Smooth muscle cell of the brain vasculature (primary cell): Measurements from ENCODE around the gene AFAP1.

Experiments used
- DNase-seq: peaks from one replicate; pipeline ENCODE4 v3.0.0-alpha.2; 2012; ENCODE audit warnings: low read depth, low spot score

AFAP1 gene

DNA sequence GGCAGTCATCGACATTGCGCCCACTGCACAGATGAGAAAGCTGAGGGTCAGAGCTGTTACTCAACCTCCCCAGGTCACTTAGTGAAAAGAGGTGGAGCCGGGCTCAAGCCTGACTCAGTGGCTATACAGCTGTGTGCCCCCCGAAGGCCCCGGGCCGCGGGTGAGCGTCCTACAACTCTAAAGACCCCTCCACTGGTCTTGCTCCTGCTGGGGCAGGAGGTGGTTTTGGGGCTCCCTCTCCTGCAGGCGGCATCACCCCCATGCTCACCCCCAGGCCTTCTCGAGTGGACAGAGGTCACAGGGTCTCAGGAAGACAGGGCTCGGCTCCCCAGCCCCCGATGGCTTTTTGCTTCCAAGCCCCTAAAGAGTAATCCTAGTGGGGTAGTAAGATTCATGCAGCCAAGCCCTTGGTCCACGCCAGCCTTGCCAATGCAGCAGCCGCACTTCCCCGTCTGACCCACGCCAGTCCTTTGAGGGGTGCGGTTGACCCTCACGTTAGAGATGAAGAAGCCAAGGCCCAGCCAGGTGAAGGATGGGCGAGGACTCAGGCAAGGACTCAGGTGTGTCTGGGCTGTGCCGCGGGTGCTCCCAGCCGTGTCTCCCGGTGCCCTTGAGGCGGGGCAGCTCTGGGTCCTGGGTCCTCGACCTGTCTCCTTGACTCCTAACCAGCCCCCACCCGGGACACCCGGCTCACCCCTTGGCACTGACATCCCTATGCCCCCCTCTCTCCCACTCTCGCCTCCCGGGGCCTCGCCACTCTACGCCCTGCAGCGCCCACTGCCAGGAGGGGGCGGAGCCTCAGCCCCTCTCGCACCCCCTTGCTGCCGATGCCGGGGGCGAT, 200.4 kb downstream of the AFAP1 start:
- DNase-seq = no peak

DNA sequence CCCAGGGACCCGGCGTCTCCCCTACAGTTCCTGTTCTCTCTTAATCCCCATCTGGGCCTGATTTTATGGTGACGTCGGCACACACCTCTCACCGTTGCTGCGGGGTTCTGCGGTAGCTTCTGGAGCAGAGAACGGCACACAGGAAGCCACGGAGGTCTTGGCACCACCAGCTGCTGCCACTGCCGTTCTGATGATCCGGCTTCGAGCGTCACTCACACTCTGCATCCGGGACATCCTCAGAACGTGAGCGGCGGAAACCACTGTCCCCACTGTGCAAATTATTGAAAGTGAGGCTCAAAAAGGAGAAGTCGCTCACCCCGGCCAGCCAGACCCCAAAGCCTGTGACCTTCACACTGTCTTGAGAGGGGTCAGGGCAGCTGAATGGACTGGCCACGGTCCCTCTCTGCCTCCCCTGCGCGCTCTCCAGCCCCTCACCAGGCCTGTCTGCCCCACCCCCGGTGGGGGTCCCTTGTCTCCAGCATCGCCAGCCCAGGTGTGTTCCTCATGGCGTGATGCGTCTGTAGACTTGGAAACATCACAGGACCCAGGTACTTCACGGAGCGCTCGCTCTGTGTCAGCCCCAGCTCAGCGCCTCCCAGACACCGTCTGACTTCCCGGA, 201.1 kb downstream of the AFAP1 start:
- DNase-seq = no peak

DNA sequence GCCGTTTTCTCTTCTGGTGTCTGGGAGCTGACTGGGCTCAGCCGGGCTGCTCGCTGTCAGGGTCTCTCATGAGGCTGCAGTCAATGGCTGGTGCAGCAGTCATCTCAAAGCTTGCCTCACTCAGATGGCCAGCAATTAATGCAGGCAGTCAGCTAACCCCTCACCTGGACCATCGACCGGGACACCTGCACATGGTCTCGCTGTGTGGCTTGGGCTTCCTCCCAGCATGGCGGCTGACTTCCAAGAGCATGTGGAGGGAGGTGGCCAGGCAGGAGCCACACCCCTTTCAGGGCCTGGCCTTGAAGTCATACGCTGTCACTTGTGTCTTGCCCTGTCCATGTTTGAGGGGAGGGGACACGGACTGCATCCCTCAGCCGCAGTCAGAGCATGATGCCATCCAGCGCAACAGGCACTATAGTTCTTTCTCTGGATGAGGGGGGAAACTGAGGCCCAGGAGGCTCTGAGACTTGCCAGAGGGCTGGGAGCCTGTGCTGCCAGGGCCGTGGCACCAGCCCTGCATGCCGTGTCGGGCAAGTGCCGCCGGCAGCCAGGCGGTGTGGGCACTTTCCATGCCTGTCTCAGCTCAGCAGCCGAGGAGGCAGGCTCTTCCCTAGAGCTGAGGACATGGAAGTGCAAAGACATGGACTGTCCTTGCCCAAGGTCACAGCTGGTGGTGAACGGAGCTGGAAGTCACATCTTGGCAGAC, 201.8 kb downstream of the AFAP1 start:
- no peak for DNase-seq

DNA sequence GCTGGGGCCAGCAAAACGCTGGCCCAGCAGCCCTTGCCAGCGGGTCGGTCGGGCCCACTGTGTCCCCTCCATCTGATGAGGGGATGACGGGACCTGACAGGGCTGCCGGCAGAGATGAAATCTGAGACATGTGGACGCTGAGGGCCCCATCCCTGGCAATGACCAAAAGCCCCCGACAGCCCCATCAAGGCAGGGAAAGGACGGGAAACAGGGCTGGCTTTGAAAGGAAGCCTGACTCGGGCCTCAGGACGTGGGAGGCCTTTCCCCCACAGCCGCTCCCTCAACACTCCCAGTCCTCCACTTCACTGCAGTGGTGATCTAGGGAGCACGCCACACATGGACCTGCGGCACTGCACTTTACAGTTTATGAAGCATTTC, 202.4 kb downstream of the AFAP1 start:
- DNase-seq = no peak

DNA sequence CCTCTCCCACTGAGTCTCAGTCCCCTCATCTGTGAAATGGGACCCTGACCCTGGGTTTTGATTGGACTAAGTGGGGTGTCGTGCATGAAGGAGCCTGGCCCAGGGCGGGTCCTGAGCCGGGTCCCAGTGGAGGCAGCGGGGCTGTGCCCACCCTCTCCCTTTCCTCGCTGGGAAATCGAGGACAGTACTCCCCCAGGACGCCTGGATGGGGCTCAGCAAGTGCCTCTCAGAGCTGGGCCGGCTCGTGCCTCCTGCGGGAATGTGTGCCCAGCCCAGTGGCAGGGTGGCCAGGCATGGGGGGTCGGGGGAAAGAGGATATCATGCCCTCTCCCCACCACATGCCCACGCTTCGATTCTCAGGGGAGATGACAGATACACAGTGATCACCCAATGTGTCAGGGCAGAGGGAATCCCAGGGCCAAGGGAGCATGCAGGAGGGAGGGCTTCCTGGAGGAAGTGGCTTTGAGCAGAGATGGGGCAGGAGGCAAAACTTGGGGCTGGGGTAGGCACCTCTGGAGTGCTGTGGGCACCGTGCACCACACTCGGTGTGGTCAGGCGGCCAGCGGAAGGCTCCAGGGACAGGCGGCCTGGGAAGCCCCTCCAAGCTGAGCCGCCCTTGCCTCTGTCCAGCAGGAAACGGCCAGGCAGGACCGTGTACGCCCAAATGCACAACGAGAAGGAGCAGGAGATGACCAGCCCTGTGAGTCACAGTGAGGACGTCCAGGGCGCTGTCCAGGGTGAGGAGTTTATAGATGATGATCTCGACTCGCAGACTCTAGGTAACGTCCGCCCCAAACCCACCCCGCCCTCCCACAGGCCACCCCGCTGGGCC, 203.0 kb downstream of the AFAP1 start:
- no peak for DNase-seq

DNA sequence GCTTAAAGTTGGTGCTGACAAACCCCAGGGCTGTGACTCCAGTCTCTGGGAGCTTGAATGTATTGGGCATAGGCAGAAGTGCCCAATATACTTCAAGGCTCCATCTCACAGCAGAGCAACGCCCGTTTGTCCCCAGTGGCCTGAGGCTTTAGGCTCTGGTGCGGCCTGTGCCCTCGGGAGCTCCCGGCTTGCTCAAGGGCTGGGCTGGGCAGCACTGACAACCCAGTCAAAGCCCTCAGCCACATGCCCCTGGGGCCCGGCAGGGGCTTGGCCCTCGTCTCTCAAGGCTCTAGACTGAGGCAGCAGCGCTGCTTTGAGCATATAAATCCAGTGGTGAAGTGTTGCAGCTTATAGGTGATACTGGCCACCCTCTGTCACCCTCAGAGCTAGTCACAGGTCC, 203.7 kb downstream of the AFAP1 start:
- DNase-seq = no peak

DNA sequence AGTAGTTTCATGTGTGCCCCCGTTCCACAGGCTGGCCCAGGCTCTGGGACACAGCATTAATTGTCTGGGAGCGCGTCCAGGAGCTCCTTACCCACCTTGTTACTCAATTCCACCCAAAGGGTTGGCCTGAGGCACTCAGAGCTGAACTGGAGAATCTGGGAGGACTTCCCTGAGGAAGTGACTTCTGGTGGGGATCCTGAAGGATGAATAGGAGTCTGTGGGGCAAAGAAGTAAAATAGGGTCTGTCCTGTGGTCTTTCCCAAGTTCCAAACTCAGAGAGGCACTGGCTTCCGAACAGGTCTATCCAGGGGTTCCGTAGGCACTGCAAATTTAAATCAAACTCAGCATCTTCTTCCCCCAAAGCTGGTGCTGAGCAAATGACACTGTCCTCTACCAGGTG, 204.3 kb downstream of the AFAP1 start:
- DNase-seq = no peak

DNA sequence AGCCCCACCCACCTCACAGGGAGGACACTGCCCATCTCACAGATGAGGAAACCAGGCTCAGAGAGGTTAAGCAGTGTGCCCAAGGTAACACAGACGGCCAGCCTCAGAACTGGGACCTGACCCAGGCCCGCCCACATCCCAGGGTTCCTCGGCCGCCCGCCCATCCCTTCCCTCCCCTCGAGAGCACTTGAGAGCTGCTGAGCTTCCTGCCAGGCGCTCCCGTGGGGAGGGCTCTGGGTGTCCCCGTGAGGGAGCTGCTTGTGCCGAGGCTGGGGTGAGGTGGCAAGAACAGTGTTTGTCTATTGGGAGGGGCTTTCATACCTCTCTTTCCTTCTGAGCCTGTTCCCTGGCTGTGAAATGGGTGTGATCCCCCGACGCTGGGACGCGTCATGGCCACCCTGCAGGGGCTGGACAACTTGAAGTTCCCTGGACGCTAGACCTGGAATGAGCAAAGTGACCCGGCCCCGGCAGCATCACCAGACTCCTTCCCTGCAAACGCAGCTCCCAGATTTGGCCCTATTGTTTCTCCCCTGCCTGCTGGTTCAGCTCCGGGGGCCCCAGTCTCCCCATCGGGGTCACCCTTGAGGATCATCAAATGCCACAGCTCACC, 204.9 kb downstream of the AFAP1 start:
- DNase-seq = no peak

DNA sequence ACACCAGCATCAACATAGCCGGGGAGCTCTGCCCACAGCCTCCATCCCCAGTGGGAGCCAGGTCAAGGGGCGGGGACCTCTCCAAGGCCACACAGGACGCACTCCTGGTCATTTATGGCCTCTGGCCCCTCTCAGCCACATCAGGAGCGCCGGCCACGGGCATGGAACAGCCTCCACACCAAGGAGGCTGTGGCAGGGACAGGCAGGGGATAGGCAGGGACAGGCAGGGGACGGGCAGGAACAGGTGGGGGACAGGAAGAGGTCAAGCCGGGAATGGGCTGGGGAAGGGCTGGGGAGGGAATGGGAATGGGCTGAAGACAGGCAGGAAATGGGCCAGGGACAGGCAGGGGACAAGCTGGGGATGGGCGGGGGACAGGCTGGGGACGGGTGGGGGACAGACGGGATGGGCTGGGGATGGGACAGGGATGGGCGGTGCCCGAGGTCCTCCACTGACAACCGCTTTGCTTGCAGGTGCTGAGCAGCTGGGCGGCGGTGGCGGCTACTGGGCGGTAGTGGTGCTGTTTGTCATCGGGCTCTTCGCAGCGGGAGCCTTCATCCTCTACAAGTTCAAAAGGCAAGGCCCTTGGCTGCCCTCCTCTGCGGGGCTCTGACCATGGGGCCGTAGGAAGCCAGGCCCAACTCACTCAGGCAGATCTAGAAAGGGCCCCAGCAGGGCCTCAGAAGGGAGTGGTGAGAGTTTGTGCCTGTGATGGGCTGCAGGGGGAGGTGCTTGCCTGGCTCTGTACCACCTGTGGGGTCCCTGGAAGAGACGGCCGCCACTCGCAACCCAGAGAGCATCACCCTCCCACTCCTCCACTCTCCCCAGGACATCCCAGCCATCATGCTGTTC, 205.6 kb downstream of the AFAP1 start:
- DNase-seq = no peak

DNA sequence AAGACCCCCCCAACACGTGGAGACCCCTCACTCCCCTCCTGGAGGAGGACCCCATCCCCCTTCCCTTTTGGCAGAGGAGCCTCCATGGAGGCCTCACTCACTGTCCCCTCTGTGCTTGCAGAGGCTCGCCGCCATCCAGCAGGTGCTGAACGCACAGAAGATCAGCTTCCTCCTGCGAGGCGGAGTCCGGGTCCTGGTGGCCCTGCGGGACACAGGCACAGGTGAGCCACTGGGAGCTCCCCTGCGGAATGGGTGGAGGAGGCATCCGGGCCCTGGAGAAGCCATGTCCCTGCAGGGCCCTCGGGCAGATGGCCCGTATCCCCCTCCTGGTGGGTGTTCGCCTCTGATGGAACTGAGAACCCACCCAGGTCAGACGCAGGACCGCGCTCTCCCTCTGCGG, 206.5 kb downstream of the AFAP1 start:
- DNase-seq = no peak

DNA sequence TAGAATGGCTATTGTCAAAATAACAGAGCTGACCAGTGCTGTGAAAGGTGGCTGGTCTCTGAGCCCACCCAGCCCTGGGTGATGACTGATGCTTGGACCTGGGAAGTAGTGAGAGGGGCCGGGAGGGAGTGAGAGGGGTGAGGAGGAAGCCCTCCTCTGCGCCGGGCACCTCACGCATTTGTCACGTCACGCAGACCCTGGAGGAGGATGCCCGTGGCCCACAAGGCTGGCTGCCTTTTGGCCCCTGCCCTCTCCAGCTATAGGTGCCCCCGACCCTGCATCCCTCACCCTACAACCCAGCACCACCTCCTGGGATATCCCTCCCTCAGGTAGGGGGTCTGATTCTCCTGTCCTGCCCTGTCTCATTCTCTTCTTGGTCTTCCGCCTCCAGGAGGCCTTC, 207.4 kb downstream of the AFAP1 start:
- DNase-seq = no peak

DNA sequence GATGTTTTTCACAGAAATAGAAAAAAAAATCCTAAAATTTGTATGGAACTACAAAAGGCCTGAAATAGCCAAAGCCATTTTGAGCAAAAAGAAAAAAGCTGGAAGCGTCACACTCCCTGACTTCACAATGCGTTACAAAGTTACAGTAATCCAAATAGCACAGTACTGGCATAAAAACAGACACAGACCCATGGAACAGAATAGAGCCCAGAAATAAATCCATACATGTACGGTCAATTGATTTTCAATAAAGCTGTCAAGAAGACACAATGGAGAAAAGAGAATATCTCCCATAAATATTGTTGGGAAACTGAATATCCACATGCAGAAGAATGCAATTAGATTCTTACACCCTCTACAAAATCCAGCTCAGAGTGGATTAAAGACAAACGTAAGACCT, 208.2 kb downstream of the AFAP1 start:
- no peak for DNase-seq

DNA sequence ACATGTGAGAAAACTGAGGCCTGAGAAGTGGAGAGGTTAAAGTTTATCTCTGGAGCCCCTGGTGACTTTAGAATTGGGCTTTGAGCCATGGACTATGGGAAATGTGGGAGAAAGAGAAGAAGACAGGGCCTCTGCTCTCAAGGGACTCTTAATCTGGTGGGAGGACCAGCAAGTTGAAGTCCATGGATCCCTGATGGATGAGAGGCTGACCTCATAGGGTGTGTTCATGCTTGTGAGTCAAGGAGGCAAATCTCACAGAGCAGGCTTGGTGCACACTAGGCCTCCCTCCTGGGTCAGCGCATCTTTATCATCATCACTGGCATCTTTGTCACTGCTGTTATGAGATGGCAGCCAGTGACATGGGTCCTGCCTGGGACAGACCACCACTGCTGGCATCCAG, 211.9 kb downstream of the AFAP1 start:
- DNase-seq = no peak

DNA sequence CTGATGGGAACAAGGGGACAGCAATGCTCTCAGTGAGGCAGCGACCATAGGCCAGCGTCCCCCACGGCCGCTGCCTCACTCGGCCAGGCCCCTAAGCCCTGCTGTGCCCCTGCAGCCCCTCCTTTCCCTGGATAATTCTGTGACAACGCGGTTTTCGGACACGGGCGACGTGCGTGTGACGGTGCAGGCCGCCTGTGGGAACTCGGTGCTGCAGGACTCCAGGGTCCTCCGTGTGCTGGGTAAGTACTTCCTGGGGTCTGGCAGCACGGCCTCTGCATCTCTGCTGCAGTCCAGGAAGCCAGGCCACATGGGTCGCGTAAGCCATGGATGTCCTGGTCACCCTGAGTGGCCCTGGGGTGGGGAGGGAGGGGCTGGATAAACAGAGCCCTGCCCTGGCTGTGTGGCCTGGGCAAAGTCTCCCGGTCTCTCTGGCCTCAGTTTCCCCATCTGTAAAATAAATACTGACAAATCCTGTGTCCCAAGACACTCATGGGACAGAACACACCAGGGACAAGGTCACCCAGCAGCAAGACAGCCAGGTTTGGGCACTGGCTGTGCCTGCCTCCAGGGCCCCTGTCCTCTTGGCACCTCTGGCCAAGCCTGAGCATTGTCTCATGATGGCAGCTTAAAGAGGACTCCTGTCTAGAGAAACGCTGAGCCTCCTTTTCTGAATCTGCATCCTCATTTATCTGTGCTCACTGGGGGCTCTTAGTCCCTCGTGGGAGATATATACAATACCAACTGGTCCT, 212.8 kb downstream of the AFAP1 start:
- DNase-seq = no peak

DNA sequence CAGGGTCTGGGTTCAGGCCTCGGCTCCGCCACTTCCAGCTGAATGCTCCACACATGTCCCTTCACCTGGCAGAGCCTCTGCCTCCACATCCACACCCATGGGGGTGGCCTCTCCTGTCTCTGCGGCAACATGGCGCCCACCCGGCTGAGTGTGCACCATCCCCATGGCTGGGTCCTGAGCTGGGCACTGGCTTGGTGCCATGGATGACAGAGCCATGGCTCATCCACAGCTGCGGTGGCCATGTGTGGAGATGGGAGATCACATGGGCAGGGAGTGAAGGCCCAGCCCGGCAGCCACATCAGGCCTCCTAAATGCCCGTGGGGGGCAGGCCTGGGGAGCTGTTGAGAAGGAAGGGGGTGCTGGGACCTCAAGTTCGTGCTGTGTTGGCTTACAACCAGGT, 213.7 kb downstream of the AFAP1 start:
- no peak for DNase-seq

DNA sequence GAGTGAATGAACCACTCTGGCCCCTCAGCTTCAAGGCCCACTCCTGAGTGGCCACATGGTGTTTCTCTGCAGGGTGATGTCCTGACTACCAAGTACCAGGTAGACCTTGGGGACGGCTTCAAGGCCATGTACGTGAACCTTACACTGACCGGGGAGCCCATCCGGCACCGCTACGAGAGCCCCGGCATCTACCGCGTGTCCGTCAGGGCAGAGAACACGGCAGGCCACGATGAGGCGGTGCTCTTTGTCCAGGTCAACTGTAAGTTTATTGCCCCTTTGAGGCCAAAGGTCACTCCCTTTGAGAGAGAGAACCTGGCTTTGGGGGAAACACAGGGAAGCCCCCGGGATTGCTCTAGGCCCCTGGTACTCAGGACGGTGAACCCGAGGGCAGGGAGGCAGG, 216.0 kb downstream of the AFAP1 start:
- no peak for DNase-seq

DNA sequence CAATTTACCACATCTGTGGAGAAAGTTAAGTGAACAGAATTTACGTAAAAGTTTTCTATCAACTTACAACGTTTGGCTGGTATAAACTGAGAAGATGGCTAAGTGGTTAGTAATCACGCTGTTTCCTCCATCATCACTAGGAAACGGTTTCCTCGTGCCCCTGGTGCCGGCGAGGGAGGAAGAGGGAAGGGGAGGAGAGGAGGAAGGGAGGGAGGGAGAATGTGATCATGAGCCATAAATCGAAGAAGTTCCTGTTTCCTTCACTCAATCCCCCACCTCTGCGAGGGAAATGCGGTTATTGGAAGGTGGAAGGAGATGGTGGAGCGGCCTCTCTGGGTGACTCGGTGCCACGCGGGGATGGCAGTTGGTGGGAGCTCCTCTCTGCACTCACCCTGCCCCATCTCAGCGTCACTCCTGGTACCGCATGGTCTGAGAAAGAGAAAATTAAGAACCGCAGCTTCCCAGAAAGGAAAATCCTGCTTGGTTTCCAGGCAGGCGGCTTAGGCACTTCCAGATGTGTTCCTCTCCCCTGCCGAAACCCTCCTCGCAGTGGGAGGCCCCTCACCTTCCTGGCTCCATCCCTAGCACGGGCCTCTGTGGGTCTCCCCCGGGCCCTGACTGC, 216.8 kb downstream of the AFAP1 start:
- DNase-seq = no peak

DNA sequence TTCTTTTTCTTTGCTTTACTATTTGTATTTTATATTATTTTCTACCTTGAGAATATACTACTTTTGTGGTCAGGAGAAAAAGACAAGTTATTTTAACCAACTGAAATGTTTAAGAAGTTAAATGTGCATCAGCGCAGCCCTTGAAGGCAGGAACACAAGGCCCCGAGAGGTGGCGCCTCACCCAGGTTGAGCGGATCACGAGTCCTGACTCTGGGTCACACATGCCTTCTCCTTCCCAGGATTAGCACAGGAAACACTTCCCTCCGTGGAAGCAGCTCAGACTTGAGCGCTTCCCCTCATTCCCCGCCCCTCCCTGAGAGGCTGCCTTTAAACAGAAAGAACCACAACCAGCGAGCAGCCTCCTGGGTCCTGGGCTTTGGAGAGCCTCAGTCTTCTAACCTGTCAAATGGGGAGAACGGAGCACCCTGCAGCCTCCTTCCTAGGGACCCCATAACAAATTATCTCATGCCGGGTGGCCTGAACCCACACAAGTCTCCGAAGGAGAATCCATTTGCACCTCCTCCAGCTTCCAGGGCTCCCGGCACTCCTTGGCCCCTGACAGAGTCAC, 217.6 kb downstream of the AFAP1 start:
- no peak for DNase-seq
